ENCODE data around the gene SLC35F1.

Gene SLC35F1

DNA sequence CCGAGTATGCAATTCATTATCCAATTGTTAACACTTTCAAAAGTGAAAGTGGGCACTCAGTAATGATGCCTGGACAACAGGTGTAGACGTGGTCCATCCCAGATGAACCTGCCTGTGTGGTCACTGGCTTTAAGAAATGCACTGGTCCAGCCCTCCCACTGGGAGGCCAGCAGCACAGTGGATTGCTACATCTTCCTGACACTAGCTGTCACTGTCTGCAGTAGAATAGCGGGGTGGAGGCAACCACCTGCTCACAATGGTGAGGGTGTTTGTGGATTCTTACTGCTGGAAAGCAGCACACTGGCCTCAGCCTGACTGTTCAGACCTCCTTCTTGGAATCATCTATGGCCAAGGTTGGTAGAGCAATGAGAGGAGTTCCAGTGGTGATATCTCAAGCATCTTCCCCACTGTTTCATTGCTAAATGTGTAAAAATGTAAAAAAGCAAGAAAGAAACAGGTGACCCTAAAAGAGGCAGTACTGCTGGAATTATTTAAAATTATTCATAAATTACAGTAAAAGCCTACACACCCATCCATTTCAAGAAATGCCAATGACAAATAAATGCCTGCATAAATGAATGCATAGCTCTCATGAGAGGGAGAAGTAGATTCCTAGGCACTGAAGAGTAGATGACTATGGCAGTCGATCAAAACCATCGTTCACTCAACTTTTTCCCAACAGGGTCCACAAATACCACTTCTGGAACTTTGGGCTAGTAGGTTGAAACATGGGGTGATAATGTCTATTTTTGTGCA lies 413.0 kb downstream of the SLC35F1 start:
- no peak for FAIRE-seq

DNA sequence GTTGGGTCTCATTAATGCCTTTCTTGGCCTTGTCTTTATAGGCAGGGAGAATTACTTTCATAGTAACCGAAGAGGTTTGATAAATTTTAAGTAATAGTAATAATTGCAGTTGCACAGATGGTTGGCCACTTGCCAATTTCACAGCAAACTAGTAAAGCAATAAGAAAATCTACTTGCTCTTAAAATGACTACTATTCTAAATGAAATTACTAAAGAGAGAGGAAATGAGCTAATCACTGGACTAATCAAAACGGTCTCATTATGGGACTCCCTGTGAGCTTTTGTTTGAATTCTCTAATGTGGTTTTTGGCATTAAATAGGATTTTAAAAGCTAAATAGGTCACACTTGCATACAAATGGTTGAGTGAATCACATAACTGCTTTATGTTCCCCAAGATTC lies 413.6 kb downstream of the SLC35F1 start:
- no peak for FAIRE-seq

DNA sequence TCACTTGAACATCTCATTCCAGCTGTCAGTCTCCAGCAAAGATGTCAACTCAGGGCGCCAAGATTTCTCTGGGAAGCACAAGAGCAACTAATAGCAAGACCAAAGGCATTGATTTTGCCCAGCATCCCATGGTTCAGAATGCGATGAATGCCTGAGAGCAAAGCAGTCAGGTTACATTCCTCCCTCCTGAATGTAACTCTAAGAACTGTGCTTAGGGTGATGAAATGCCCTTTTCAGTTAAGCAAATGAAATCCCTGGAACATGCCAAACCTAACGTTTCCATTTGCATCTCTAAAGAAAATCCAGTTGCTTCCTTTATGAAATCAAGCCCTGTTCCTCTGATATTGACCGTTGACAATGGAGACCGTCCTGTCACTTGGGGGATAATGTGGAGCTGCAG lies 417.1 kb downstream of the SLC35F1 start:
- FAIRE-seq = no peak

DNA sequence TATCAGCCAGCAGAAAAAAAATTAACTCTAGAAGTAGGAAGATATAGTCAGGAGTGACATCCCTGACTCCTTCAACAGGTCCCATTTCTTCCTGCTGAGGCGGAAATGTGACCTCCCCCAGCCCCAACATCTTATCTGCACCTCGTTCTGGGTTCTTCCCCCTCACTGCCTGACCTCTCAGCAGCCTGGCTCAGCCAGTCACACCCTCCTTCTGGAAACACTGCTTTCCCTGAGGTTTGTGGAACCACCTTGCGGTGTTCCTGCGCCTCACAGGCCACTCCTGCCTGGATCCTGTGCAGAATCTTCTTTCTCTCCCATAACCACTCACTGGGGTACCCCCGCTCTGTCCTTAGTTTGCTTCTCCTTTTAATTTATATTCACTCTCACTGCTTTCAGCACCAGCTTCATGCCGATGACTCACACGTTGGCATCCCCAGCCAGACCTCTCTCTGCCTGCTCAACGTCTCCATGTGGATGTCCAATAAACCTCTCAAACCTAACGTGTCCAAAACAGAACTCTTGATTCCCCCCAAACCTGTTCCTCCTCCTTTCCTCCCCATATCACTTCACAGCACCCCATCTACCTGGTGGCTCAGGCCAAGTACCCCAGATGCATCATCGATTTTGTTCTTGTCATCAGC lies 418.3 kb downstream of the SLC35F1 start:
- FAIRE-seq = no peak

DNA sequence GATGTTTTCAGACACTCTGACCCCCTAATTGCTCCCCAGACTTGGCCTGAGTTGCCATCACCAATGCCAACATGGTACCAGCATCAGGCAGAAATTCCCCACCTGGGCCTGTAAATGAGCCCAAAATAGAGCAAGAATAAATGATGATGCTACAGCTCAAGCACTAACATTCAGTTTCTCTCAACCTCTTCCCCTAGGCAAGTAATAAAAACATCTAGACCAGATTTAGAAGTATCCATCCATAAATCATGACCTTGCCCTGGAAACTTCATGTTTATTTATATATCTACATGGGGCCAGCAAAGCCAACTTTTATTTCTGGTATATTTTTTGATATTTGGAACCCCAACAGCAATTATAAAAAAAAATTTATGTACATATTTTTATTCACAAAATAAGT lies 419.6 kb downstream of the SLC35F1 start:
- no peak for FAIRE-seq

DNA sequence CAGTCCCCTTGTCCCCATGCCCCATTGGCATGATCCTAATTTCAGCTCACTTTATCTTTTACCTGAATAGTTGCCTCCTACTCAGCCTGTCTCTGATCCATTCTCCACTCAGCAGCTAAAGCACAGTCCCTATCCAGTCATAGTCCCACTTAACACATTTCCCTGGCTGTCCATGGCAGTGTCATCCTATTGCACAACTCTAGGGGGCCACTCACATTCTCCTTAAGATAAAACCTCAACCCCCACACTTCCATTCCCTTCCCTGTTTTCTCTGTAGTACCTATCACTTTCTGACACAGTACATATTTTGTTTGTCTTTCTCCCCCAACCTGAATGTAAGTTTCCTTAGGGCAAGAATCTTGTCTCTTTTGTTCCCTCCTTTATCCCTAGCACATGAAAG lies 420.2 kb downstream of the SLC35F1 start:
- no peak for FAIRE-seq

DNA sequence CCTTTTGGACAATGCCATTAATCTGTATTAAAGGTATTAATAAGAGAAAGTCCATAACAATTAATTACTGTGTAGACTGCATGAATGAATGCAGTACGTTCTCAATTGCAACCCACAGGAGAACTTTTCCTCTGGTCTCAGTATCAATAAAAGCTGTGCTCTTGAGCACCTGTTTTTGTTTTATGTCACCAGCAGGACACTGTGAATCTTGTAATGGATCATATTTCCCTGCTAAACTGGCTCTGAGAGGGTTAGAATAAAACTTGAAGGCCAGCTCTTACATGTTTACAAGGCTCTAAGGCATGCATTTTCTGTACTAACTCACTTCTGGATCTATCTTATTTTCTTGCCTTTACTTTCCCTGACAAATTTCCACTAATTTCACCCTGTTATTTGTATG lies 426.7 kb downstream of the SLC35F1 start:
- FAIRE-seq = no peak

DNA sequence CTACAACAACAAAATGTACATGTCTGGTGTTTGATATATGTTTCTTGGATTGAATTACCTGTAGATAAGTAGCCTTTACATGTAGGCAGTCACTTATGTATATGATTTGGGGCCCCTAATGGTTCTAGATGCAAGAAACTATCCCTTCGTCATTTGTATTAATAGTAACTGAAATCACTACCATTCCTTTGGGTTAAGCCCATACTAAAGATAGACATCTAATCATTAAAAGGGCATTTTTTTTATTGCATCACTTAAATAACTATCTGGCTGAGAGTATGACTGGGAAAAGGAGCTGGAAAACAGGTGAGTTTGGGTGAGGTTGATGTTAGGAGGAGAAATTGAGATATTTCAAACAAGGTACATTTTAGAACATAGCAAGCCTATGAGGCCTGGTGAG lies 427.6 kb downstream of the SLC35F1 start:
- no peak for FAIRE-seq

DNA sequence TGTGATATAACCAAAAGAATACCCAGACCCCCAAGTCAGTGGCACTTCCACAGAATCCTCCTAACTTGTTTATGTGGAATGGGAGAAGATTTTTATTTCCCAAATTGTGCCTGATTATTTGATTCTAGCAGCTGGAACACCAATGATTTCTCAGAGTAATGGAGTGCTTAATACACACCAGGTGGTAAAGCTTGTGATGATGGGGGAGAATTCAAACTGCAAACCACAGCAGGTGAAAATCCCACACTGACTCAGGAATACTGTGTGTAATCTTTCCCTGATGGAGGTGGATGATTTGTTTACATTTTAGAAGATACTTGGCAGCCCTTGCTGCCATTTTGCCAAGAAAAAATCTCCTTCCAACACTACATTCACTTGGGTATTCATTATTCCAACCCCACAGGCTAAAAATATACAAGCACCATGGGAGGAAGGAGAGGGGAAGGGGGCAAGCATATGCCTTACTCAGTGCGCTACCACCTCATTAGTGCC lies 428.3 kb downstream of the SLC35F1 start:
- no peak for FAIRE-seq

DNA sequence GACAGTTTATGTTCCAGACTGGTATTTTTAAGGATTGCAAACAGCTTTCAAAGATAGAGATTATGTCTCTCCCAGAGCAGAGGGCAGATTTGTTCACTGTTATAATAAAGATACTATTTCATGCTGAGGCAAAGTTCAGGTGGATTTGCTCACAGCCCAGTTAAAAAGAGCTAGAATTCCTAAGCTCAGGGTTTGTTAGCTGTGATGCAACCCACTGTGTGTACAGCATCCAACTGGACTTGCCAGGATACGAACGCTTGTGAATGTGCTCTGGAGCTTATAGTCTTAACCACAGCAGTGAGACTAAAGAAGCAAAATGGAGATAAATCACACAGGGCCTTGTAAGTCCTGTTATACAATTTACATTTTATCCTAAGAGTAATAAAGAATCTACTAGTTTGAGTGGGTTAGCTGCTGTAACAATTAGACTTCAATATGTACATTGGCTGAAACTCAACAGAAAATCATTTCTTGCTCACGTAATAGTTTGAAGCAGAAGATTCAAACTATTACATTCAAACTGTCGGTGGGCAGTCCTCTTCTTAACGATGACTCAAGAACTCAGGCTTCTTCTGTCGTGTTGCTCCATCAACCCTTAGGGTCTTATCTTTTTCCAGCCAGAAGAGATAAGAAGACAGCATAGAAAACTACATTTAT lies 437.1 kb downstream of the SLC35F1 start:
- FAIRE-seq = no peak

DNA sequence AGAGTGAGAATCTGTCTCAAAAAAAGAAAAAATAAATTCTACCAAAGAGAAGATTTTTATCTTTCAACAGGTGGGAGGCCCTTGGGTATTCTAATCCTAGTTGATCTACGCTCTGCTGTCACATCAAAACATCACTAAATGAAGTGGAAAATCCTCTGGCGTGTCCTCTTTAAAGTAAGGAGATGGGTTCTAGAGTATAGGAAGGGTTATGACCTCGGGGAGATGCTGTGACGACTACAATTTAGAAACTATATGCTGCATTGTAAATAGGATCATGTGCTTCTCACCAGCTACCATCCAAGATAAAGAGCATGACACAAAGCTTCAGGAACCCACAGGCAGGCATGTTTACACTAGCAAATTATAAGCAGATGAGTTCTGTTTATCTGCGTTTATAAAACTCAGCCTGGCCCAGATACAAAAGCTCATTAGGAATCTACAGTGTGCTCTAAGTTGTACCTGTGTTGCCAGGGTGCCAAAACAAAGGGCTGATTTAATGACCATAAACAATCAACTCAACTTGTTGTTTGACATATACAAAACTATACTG lies 443.9 kb downstream of the SLC35F1 start:
- FAIRE-seq = no peak

DNA sequence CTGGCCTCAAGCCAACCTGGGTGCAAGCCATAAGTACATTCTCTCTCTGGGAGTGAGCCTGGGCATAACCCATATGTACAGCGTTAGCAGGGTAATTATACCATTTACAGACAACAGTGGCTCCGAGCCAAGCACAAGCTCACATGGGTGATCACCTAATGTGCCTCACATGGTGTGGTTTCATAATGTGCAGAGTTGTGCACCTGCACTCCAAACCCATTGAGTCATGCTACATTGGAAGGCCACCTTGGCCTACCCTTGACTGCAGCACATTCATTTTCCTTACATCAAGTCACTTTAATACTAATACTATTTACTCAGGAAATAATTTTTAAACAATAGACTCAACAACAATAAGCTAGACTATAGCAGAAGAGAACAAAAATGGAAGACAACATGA lies 446.5 kb downstream of the SLC35F1 start:
- no peak for FAIRE-seq

DNA sequence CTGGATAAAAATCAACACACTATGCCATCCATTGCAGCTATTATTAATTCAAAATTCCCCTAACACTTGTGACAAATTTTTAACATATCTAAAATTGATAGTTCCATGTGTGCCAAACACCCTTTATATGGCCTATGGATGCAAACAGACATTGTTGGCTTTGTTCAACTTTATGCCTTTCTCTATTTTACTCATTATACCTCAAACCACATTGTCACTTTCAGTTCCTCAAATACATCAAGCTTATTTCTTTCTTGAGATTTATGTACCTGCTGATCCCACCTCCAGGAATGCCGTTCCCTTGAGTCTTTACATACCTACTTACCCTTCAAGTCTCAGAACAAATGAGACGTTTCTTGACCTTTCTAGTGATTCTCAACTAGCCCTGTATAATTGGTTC lies 447.6 kb downstream of the SLC35F1 start:
- FAIRE-seq = no peak

DNA sequence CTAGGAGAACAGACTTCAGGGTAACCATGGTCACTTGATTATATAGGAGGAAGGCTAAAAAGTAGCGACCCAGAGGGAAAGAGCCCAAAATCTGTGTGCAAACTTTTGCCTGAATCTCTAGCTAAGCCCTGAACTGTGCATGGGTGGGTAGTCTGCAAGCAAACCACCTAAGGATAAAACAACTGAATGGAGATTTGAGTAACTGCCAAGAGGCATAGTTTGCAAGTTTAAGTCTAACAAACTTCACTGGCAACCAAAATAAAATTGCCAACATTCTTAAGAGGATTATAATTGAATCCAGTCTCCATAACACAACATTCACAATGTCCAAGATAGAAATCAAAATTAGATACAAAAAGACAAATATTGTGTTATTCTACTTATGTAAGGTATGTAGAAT lies 449.0 kb downstream of the SLC35F1 start:
- no peak for FAIRE-seq

DNA sequence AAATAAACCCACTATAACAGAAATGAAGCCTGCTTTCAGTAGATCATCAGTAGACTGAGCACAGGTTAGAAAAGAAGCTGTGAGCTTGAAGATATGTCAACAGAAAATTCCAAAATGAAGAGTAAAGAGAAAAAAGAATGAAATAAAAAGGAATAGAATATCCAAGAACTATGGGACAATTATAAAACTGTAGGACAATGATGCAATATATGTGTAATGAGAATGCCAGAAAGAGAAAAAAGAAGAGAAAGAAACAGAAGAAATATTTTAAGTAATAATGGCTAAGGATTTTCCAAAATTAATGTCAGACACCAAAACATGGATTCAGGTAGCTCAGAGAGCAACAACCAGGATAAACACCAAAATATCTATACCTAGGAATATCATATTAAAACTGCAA lies 449.6 kb downstream of the SLC35F1 start:
- FAIRE-seq = no peak
